GM12878 (cell line): ENCODE data around the gene ZDHHC14.

ENCODE experiments used
- FOXK2 ChIP-seq: fragments of 450-650 bp; IDR thresholded peaks from 2 replicates; pipeline ENCODE4 v1.6.1; 2017; ENCODE audit warnings: mild to moderate bottlenecking, moderate library complexity
- POLR2A ChIP-seq: IDR thresholded peaks from 2 replicates; pipeline ENCODE4 v1.6.1; 2011; ENCODE audit warnings: low read depth, mild to moderate bottlenecking, low read length
- SIN3A ChIP-seq: IDR thresholded peaks from 2 replicates; pipeline ENCODE4 v1.6.1; 2012; ENCODE audit warnings: low read depth, low read length, improper control_type of control experiment
- TF ChIP-seq, protein P1 (sequence below), 3 experiments: IDR thresholded peaks in 2 of 3; conservative IDR thresholded peaks in 1 of 3; 2 replicates each; pipeline ENCODE4 v1.5.1; 2011; ENCODE audit warnings: low read depth in 3 of 3, low read length in 3 of 3, mild to moderate bottlenecking in 3 of 3, control low read depth in 2 of 3, moderate library complexity in 2 of 3, inconsistent platforms in 1 of 3, mixed read lengths in 1 of 3; ENCODE audit not compliant: control insufficient read depth in 2 of 3, insufficient read depth in 1 of 3; ENCODE audit errors: extremely low read depth in 1 of 3

DNA sequence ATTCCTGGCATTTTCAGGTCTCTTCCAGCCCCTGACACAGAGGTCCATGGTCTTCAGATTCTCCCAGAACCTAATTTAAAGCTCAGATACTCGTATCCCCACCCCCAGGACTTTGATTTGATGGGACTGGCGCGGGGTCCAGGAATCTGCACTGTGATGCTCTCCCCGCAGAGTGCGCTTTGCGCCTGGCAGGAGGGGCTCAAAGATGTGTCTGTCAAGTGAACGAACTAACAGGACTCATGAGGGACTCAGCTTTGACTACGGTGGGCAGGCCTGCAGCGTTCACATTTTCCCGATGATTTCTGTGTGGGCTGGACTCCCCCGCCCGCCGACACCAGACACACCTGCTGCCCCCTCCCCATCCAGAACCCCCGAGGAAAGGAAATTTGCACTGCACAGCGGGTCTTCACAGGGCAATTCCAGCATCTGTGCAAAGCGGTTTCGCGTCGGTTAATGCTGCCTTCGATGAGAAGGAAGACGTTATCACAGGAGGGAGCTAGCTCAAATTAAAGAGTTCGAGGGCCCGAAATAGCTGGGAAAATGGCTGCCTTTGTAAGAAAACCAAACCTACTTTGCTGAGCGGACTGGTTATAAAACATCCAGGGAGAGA, 90.2 kb downstream of the ZDHHC14 start:
- TF ChIP-seq POLR2A (no peak), FOXK2 (no peak), SIN3A (no peak)
- TF ChIP-seq, protein P1, sequence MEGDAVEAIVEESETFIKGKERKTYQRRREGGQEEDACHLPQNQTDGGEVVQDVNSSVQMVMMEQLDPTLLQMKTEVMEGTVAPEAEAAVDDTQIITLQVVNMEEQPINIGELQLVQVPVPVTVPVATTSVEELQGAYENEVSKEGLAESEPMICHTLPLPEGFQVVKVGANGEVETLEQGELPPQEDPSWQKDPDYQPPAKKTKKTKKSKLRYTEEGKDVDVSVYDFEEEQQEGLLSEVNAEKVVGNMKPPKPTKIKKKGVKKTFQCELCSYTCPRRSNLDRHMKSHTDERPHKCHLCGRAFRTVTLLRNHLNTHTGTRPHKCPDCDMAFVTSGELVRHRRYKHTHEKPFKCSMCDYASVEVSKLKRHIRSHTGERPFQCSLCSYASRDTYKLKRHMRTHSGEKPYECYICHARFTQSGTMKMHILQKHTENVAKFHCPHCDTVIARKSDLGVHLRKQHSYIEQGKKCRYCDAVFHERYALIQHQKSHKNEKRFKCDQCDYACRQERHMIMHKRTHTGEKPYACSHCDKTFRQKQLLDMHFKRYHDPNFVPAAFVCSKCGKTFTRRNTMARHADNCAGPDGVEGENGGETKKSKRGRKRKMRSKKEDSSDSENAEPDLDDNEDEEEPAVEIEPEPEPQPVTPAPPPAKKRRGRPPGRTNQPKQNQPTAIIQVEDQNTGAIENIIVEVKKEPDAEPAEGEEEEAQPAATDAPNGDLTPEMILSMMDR (IDR thresholded peaks at IDR 0.05 in 2 of 3, conservative IDR thresholded peaks at IDR 0.05 in 1 of 3; ENCODE audit: control insufficient read depth in 2 of 3, extremely low read depth in 1 of 3, insufficient read depth in 1 of 3, low read depth in 3 of 3, low read length in 3 of 3) = no peak
